Caco-2 (cell line): ENCODE measurements around the gene ZDHHC3. TPM values are rescaled to one million over a fixed set of nuclear protein-coding genes. Genes with fewer than 3 reads are reported as not detected.
"Not testable (repeated sequence)": the region's sequence is repeated elsewhere in the genome, so short reads cannot be mapped to it uniquely, and the experiment has no call there.

Experiments used
- BruUV-seq: library from RNA; stranded (reverse); fragments of 400-500 nt; replicated peaks from 2 replicates; lab custom pipeline; 2021; lab: Mats Ljungman, UMichigan
- CTCF ChIA-PET: fragments of 300-600 bp; sonication (Branson Sonifier 250); formaldehyde crosslinking; loops from one replicate; lab custom pipeline; 2022; ENCODE audit warnings: antibody characterized with exemption; lab: Charles Lee
- POLR2A ChIA-PET: fragments of 300-600 bp; sonication (Branson Sonifier 250); formaldehyde crosslinking; loops from one replicate; lab custom pipeline; 2022; ENCODE audit warnings: antibody characterized with exemption; lab: Charles Lee
- DNase-seq, 2 experiments: peaks; one replicate each; pipeline versions ENCODE4 v3.0.0 to v3.0.0-alpha.2; 2020 to 2022
- H3K27me3 ChIP-seq: replicated peaks from 2 replicates; pipeline ENCODE4 v1.6.0; 2011; ENCODE audit warnings: low read length; ENCODE audit not compliant: control insufficient read depth, insufficient read depth
- H3K36me3 ChIP-seq: 2 replicates; pipeline ENCODE4 v1.5.1; 2011; ENCODE audit warnings: low read length; ENCODE audit not compliant: control insufficient read depth, insufficient read depth
- H3K4me1 ChIP-seq: fragments of 250-450 bp; sonication (Bioruptor Pico); 2 replicates; pipeline ENCODE4 v1.5.1; 2020; ENCODE audit warnings: mild to moderate bottlenecking
- H3K4me3 ChIP-seq: 2 replicates; pipeline ENCODE4 v1.5.1; 2011; ENCODE audit warnings: low read depth, mild to moderate bottlenecking, control low read depth, low read length
- H3K9me3 ChIP-seq: fragments of 250-450 bp; sonication (Bioruptor Pico); 2 replicates; pipeline ENCODE4 v1.5.1; 2020; ENCODE audit warnings: mild to moderate bottlenecking, moderate library complexity
- H3K27ac Mint-ChIP-seq: one replicate; pipeline ENCODE4 v1.8.0; 2022; ENCODE audit warnings: mixed read lengths; ENCODE audit not compliant: unreplicated experiment
- H3K27me3 Mint-ChIP-seq: one replicate; pipeline ENCODE4 v1.8.0; 2022; ENCODE audit warnings: mixed read lengths; ENCODE audit not compliant: insufficient read depth, unreplicated experiment
- H3K36me3 Mint-ChIP-seq: one replicate; pipeline ENCODE4 v1.8.0; 2022; ENCODE audit warnings: mild to moderate bottlenecking, mixed read lengths; ENCODE audit not compliant: insufficient read depth, unreplicated experiment
- H3K4me1 Mint-ChIP-seq: one replicate; pipeline ENCODE4 v1.8.0; 2022; ENCODE audit warnings: low read depth, mixed read lengths; ENCODE audit not compliant: unreplicated experiment
- H3K4me3 Mint-ChIP-seq: one replicate; pipeline ENCODE4 v1.8.0; 2022; ENCODE audit warnings: mild to moderate bottlenecking, moderate library complexity, mixed read lengths; ENCODE audit not compliant: unreplicated experiment
- H3K9me3 Mint-ChIP-seq: one replicate; pipeline ENCODE4 v1.8.0; 2022; ENCODE audit warnings: mixed read lengths; ENCODE audit not compliant: unreplicated experiment
- intact Hi-C: fragments of 100-400 bp; cut with micrococcal nuclease; formaldehyde crosslinking; loops from one replicate; pipeline ENCODE4 v1.10.0; 2022; ENCODE audit not compliant: unreplicated experiment
- total RNA-seq: library from RNA; stranded (reverse); gene quantifications from 2 replicates; pipeline ENCODE4 v1.2.3, GENCODE V29; 2022
- TF ChIP-seq, protein P1 (sequence below), 2 experiments: fragments of 200-600 bp in 1 of 2; IDR thresholded peaks; 1 replicate in 1 of 2; 2 replicates in 1 of 2; pipeline versions ENCODE4 v1.5.1 to v1.8.0; 2011 to 2022; ENCODE audit warnings: antibody characterized with exemption in 1 of 2, control low read depth in 1 of 2, inconsistent platforms in 1 of 2, low read depth in 1 of 2, low read length in 1 of 2, mild to moderate bottlenecking in 1 of 2, moderate library complexity in 1 of 2; ENCODE audit not compliant: insufficient read depth in 1 of 2, severe bottlenecking in 1 of 2, unreplicated experiment in 1 of 2

The ZDHHC3 gene
- total RNA-seq, 1 experiment from 2014 or later, result 71.3 TPM

DNA sequence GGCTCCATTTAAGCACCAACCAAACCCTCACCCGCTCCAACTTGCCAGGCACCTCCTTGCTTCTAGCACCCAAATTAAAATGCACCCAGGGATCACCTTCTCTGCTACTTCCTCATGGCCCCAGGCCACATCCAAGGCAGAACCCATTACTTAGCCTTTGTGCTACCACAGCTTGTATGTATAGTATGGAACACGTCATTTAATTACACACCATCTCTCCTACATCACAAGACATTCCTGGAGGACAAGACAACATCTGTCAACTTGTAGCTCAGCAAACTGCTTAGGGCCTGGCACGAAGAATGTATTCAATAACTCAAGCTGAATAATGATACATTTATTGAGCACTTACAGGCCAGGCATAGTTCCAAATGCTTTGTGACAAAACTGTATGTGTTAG, 23.3 kb downstream of the ZDHHC3 start:
- no peak overlapping the region for H3K27ac Mint-ChIP-seq
- H3K9me3 Mint-ChIP-seq, result no peaks in the 10 kb centered on the region
- H3K36me3 ChIP-seq, result no peaks in the 10 kb centered on the region; the same call in 1 of the 2 replicates
- peaks cover 10% of the 10 kb centered on the region for H3K36me3 Mint-ChIP-seq
- H3K27me3 ChIP-seq, result no peaks in the 10 kb centered on the region
- TF ChIP-seq, protein P1, sequence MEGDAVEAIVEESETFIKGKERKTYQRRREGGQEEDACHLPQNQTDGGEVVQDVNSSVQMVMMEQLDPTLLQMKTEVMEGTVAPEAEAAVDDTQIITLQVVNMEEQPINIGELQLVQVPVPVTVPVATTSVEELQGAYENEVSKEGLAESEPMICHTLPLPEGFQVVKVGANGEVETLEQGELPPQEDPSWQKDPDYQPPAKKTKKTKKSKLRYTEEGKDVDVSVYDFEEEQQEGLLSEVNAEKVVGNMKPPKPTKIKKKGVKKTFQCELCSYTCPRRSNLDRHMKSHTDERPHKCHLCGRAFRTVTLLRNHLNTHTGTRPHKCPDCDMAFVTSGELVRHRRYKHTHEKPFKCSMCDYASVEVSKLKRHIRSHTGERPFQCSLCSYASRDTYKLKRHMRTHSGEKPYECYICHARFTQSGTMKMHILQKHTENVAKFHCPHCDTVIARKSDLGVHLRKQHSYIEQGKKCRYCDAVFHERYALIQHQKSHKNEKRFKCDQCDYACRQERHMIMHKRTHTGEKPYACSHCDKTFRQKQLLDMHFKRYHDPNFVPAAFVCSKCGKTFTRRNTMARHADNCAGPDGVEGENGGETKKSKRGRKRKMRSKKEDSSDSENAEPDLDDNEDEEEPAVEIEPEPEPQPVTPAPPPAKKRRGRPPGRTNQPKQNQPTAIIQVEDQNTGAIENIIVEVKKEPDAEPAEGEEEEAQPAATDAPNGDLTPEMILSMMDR (IDR thresholded peaks at IDR 0.05; ENCODE audit: insufficient read depth in 1 of 2, low read depth in 1 of 2, low read length in 1 of 2, severe bottlenecking in 1 of 2, unreplicated experiment in 1 of 2), result no peak
- H3K4me3 Mint-ChIP-seq, result no peak overlapping the region
- ChIA-PET POLR2A (no interaction called here), CTCF (no interaction called here)
- BruUV-seq, result no TSS peak
- intact Hi-C loops, result no loop called here
- DNase-seq, result no peak
- H3K4me1 ChIP-seq, result no peaks in the 10 kb centered on the region
- no peak overlapping the region for H3K4me3 ChIP-seq
- no peaks in the 10 kb centered on the region for H3K9me3 ChIP-seq
- no peaks in the 10 kb centered on the region for H3K27me3 Mint-ChIP-seq
- no peaks in the 10 kb centered on the region for H3K4me1 Mint-ChIP-seq

DNA sequence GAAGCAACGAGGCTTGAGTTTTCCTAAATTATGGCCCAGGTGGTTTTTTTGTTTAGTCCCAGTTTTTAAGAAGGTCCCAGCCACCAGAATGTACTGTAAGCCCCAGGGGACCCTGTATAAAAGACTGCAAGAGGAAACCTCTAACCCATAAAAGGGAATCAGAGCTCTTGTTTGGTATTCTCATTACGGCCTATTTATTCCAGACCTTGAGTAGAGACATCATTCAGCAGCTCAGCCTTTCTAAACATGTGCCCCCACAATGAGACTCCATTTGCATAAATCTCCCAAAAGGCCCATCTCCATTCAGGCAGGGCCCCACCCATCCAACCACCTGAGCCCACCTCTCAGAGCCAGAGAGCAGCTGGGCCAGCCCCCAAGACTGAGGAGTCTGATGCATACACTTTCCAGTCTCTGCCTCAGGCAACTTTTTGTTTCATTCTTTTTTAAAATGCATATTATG, 25.7 kb downstream of the ZDHHC3 start:
- ChIA-PET CTCF (no interaction called here), POLR2A (no interaction called here)
- Histone ChIP-seq H3K9me3 (no peaks in the 10 kb centered on the region), H3K4me3 (no peak overlapping the region), H3K36me3 (no peaks in the 10 kb centered on the region; the same call in 1 of the 2 replicates), H3K4me1 (no peaks in the 10 kb centered on the region), H3K27me3 (no peaks in the 10 kb centered on the region)
- Mint-ChIP-seq H3K27ac (no peak overlapping the region), H3K4me3 (no peak overlapping the region), H3K4me1 (no peaks in the 10 kb centered on the region), H3K27me3 (no peaks in the 10 kb centered on the region), H3K36me3 (no peaks in the 10 kb centered on the region), H3K9me3 (no peaks in the 10 kb centered on the region)
- no peak for DNase-seq
- intact Hi-C loops, result no loop called here
- no TSS peak for BruUV-seq
- TF ChIP-seq, protein P1 (IDR thresholded peaks at IDR 0.05; ENCODE audit: insufficient read depth in 1 of 2, low read depth in 1 of 2, low read length in 1 of 2, severe bottlenecking in 1 of 2, unreplicated experiment in 1 of 2), result no peak

DNA sequence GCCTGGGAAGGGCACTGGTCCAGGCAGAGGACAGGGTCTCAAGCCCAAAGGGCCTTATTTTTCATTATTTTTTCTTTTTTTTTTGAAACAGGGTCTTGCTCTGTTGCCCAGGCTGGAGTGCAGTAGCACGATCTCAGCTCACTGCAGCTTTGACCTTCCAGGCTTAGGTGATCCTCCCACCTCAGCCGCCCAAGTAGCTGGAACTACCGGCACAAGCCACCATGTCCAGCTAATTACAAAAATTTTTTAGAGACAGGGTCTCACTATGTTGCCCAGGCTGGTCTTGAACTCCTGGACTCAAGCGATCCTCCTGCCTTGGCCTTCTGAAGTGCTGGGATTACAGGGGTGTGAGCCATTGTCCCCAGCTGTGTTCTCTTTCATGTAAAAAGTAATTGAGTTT, 26.2 kb downstream of the ZDHHC3 start:
- CTCF ChIA-PET, H3K36me3 ChIP-seq, H3K4me1 Mint-ChIP-seq, POLR2A ChIA-PET, DNase-seq, H3K27me3 Mint-ChIP-seq, BruUV-seq, H3K4me1 ChIP-seq, H3K9me3 Mint-ChIP-seq, H3K4me3 Mint-ChIP-seq, H3K9me3 ChIP-seq, H3K36me3 Mint-ChIP-seq, intact Hi-C loops, H3K27me3 ChIP-seq, H3K4me3 ChIP-seq, H3K27ac Mint-ChIP-seq: not testable (repeated sequence)
